GM21825 (cell line): ENCODE results near the gene METTL26.
A peak's percentile ranks its signal among the peaks of the same experiment; 100 is the strongest.

ENCODE experiments used
- ATAC-seq: cut with Tn5 transposase; IDR thresholded peaks from one replicate; pipeline ENCODE4 v1.9.1; 2021; ENCODE audit warnings: mild to moderate bottlenecking, moderate library complexity; ENCODE audit not compliant: unreplicated experiment

The METTL26 gene

GRCh38 chr16:636206-637080 lies at the start of gene METTL26:
METTL26 (minus strand) TSS chr16:636305; CDS start chr16:636290, 15 bp downstream.
- ATAC-seq: peak; percentile 57

- no peak for ATAC-seq
These were observed 49.0 kb upstream of the METTL26 start for GRCh38 chr16:684961-685696.

GRCh38 chr16:684071-684794 lies 48.1 kb upstream of the METTL26 start, which contains the start of gene JMJD8:
JMJD8 (minus strand) TSS chr16:684334; CDS start chr16:684319, 15 bp downstream.
- peak; percentile 47 for ATAC-seq

GRCh38 chr16:683396-684070 lies 47.4 kb upstream of the METTL26 start:
- ATAC-seq: no peak

- ATAC-seq: no peak
These were observed 46.6 kb upstream of the METTL26 start for GRCh38 chr16:682493-683395.

GRCh38 chr16:681746-682427 lies 45.8 kb upstream of the METTL26 start:
- no peak for ATAC-seq

- ATAC-seq: no peak
These were observed 45.1 kb upstream of the METTL26 start for GRCh38 chr16:680967-681745.

- ATAC-seq: peak; percentile 0
These were observed 44.5 kb upstream of the METTL26 start for GRCh38 chr16:680625-680945.

- ATAC-seq: peak; percentile 30
These were observed 43.9 kb upstream of the METTL26 start, which contains the start of gene STUB1 for GRCh38 chr16:679814-680624. STUB1 (plus strand) TSS chr16:680410; CDS start chr16:680526, 116 bp downstream.

GRCh38 chr16:678858-679813 lies 43.0 kb upstream of the METTL26 start:
- ATAC-seq: peak; percentile 9

- no peak for ATAC-seq
These were observed 42.2 kb upstream of the METTL26 start for GRCh38 chr16:678209-678857.

- ATAC-seq: no peak
These were observed 41.4 kb upstream of the METTL26 start for GRCh38 chr16:677316-678190.

GRCh38 chr16:676913-677312 lies 40.8 kb upstream of the METTL26 start:
- ATAC-seq: no peak

GRCh38 chr16:676565-676902 lies 40.4 kb upstream of the METTL26 start:
- no peak for ATAC-seq
